H1 (cell line): Measurements from ENCODE around the gene RIMS3. TPM values are rescaled to one million over a fixed set of nuclear protein-coding genes. Genes with fewer than 3 reads are reported as not detected.

Experiments
- GTF2F1 ChIP-seq: IDR thresholded peaks from 2 replicates; pipeline ENCODE4 v1.6.1; 2012; ENCODE audit warnings: low read depth, low read length, improper control_type of control experiment, borderline replicate concordance
- HDAC2 ChIP-seq, 2 experiments: fragments of 300-600 bp in 1 of 2; sonication (generic) in 1 of 2; IDR thresholded peaks; 2 replicates each; pipeline ENCODE4 v1.6.1; 2011 to 2012; ENCODE audit warnings: low read depth in 2 of 2, low read length in 2 of 2, mild to moderate bottlenecking in 2 of 2, moderate library complexity in 2 of 2, borderline replicate concordance in 1 of 2, inconsistent platforms in 1 of 2
- JUND ChIP-seq: IDR thresholded peaks from 2 replicates; pipeline ENCODE4 v1.6.1; 2011; ENCODE audit warnings: mild to moderate bottlenecking, improper control_type of control experiment, low read length
- polyA plus RNA-seq, 7 experiments: library from polyadenylated mRNA; depleted of rRNA in 3 of 7; stranded (reverse) in 5 of 7; unstranded in 2 of 7; fragments of >200 nt in 5 of 7; fragments of 200-250 nt in 2 of 7; gene quantifications; 1 replicate in 5 of 7; 2 replicates in 1 of 7; 4 replicates in 1 of 7; pipeline versions ENCODE4 v1.2.1 to v1.2.3, GENCODE V29; 2011 to 2013; ENCODE audit warnings: missing spikeins in 2 of 7, mixed read lengths in 2 of 7
- total RNA-seq: library from RNA; stranded (reverse); fragmentation: NEBNext Ultra II Directional; extraction: Animal tissue kit (Norgen Biotek cat#: 25700); gene quantifications from 2 replicates; pipeline ENCODE4 v1.2.1, GENCODE V29; 2021
- TF ChIP-seq, protein P1 (sequence below): IDR thresholded peaks from 2 replicates; pipeline ENCODE4 v1.6.1; 2012; ENCODE audit warnings: low read length, inconsistent platforms

RIMS3 gene
- total and polyA plus RNA-seq, 2 of the 8 experiments (the other 6 are each of a cell fraction or from before 2014, with no cell fraction given), result 13.3 to 20.6 TPM

GRCh38 chr1:40684669-40685068, 19.2 kb upstream of the RIMS3 start (continued):
- TF ChIP-seq JUND, result no peak
- TF ChIP-seq HDAC2 (IDR thresholded peaks at IDR 0.05; ENCODE audit: borderline replicate concordance in 1 of 2, low read depth in 2 of 2, low read length in 2 of 2), result no peak
- TF ChIP-seq, protein P1, sequence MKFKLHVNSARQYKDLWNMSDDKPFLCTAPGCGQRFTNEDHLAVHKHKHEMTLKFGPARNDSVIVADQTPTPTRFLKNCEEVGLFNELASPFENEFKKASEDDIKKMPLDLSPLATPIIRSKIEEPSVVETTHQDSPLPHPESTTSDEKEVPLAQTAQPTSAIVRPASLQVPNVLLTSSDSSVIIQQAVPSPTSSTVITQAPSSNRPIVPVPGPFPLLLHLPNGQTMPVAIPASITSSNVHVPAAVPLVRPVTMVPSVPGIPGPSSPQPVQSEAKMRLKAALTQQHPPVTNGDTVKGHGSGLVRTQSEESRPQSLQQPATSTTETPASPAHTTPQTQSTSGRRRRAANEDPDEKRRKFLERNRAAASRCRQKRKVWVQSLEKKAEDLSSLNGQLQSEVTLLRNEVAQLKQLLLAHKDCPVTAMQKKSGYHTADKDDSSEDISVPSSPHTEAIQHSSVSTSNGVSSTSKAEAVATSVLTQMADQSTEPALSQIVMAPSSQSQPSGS, result no peak
- TF ChIP-seq GTF2F1, result no peak
- TF ChIP-seq, all 59 proteins: peak for 0
